ENCODE measurements around the gene C19orf47.
"Not testable (repeated sequence)": the region's sequence is repeated elsewhere in the genome, so short reads cannot be mapped to it uniquely, and the experiment has no call there.

Gene C19orf47

GRCh38 chr19:40376286-40376862 lies 28.2 kb upstream of the C19orf47 start:
- Histone ChIP-seq H3K27ac (ENCODE audit: low read length) (no peak overlapping the region), H3K4me3 (ENCODE audit: low read length) (no peak overlapping the region), H3K27me3 (ENCODE audit: control insufficient read depth, insufficient read depth, low read length) (no peaks in the 10 kb centered on the region), H3K4me1 (ENCODE audit: control insufficient read depth, insufficient read depth, low read length) (no peaks in the 10 kb centered on the region), H3K9me3 (ENCODE audit: control insufficient read depth, insufficient read depth, low read length) (no peaks in the 10 kb centered on the region), H3K36me3 (ENCODE audit: control insufficient read depth, insufficient read depth, low read length) (peaks cover 21% of the 10 kb centered on the region; the same call in 1 of the 2 replicates)
- DNase-seq (ENCODE audit: low read depth, low spot score) = no peak
- WGBS (ENCODE audit: insufficient coverage, insufficient read length) = no CpG with 5 or more reads among the region's 17 CpGs

GRCh38 chr19:40374084-40374483 lies 25.9 kb upstream of the C19orf47 start:
- no peak for DNase-seq (ENCODE audit: low read depth, low spot score)
- H3K27ac ChIP-seq (ENCODE audit: low read length) = no peak overlapping the region
- H3K36me3 ChIP-seq (ENCODE audit: control insufficient read depth, insufficient read depth, low read length) = peaks cover 18% of the 10 kb centered on the region
- H3K4me1 ChIP-seq (ENCODE audit: control insufficient read depth, insufficient read depth, low read length) = no peaks in the 10 kb centered on the region
- H3K9me3 ChIP-seq (ENCODE audit: control insufficient read depth, insufficient read depth, low read length) = no peaks in the 10 kb centered on the region
- H3K27me3 ChIP-seq (ENCODE audit: control insufficient read depth, insufficient read depth, low read length) = no peaks in the 10 kb centered on the region
- WGBS (ENCODE audit: insufficient coverage, insufficient read length) = no CpG with 5 or more reads among the region's 7 CpGs
- H3K4me3 ChIP-seq (ENCODE audit: low read length) = no peak overlapping the region

GRCh38 chr19:40371802-40372122 lies 23.6 kb upstream of the C19orf47 start:
- no CpG with 5 or more reads among the region's 5 CpGs for WGBS (ENCODE audit: insufficient coverage, insufficient read length)
- H3K9me3 ChIP-seq (ENCODE audit: control insufficient read depth, insufficient read depth, low read length) = no peaks in the 10 kb centered on the region
- H3K27ac ChIP-seq (ENCODE audit: low read length) = no peak overlapping the region
- H3K4me3 ChIP-seq (ENCODE audit: low read length) = no peak overlapping the region; the same call in 1 of the 2 replicates
- 0 out of 2 replicates have a peak, but pooled peaks cover 3% of the 10 kb centered on the region for H3K4me1 ChIP-seq (ENCODE audit: control insufficient read depth, insufficient read depth, low read length)
- no peak for DNase-seq (ENCODE audit: low read depth, low spot score)
- H3K36me3 ChIP-seq (ENCODE audit: control insufficient read depth, insufficient read depth, low read length) = peaks cover 17% of the 10 kb centered on the region
- no peaks in the 10 kb centered on the region for H3K27me3 ChIP-seq (ENCODE audit: control insufficient read depth, insufficient read depth, low read length)

- DNase-seq (ENCODE audit: low read depth, low spot score) = no peak
- Histone ChIP-seq H3K4me3 (ENCODE audit: low read length) (no peak overlapping the region; the same call in 1 of the 2 replicates), H3K27me3 (ENCODE audit: control insufficient read depth, insufficient read depth, low read length) (no peaks in the 10 kb centered on the region), H3K36me3 (ENCODE audit: control insufficient read depth, insufficient read depth, low read length) (peaks cover 17% of the 10 kb centered on the region), H3K4me1 (ENCODE audit: control insufficient read depth, insufficient read depth, low read length) (0 out of 2 replicates have a peak, but pooled peaks cover 3% of the 10 kb centered on the region), H3K27ac (ENCODE audit: low read length) (no peak overlapping the region), H3K9me3 (ENCODE audit: control insufficient read depth, insufficient read depth, low read length) (no peaks in the 10 kb centered on the region)
- no CpG with 5 or more reads among the region's 7 CpGs for WGBS (ENCODE audit: insufficient coverage, insufficient read length)
These were observed 23.0 kb upstream of the C19orf47 start for GRCh38 chr19:40370997-40371801.

GRCh38 chr19:40370253-40370652 lies 22.1 kb upstream of the C19orf47 start:
- not testable (repeated sequence) for H3K9me3 ChIP-seq (ENCODE audit: control insufficient read depth, insufficient read depth, low read length); DNase-seq (ENCODE audit: low read depth, low spot score); H3K4me3 ChIP-seq (ENCODE audit: low read length); H3K27me3 ChIP-seq (ENCODE audit: control insufficient read depth, insufficient read depth, low read length); H3K4me1 ChIP-seq (ENCODE audit: control insufficient read depth, insufficient read depth, low read length); H3K27ac ChIP-seq (ENCODE audit: low read length)
- H3K36me3 ChIP-seq (ENCODE audit: control insufficient read depth, insufficient read depth, low read length) = peaks cover 17% of the 10 kb centered on the region
- no CpG with 5 or more reads among the region's 3 CpGs for WGBS (ENCODE audit: insufficient coverage, insufficient read length)

- H3K36me3 ChIP-seq (ENCODE audit: control insufficient read depth, insufficient read depth, low read length) = peaks cover 17% of the 10 kb centered on the region
- WGBS (ENCODE audit: insufficient coverage, insufficient read length) = no CpG with 5 or more reads among the region's 12 CpGs
- H3K9me3 ChIP-seq (ENCODE audit: control insufficient read depth, insufficient read depth, low read length) = no peaks in the 10 kb centered on the region
- DNase-seq (ENCODE audit: low read depth, low spot score) = no peak
- H3K4me1 ChIP-seq (ENCODE audit: control insufficient read depth, insufficient read depth, low read length) = 0 out of 2 replicates have a peak, but pooled peaks cover 3% of the 10 kb centered on the region
- H3K27ac ChIP-seq (ENCODE audit: low read length) = no peak overlapping the region
- no peaks in the 10 kb centered on the region for H3K27me3 ChIP-seq (ENCODE audit: control insufficient read depth, insufficient read depth, low read length)
- H3K4me3 ChIP-seq (ENCODE audit: low read length) = no peak overlapping the region
These were observed 21.6 kb upstream of the C19orf47 start for GRCh38 chr19:40369797-40370196.

GRCh38 chr19:40367577-40368434 lies 19.6 kb upstream of the C19orf47 start:
- Histone ChIP-seq H3K27me3 (ENCODE audit: control insufficient read depth, insufficient read depth, low read length) (no peaks in the 10 kb centered on the region), H3K4me1 (ENCODE audit: control insufficient read depth, insufficient read depth, low read length) (0 out of 2 replicates have a peak, but pooled peaks cover 3% of the 10 kb centered on the region), H3K36me3 (ENCODE audit: control insufficient read depth, insufficient read depth, low read length) (peaks cover 11% of the 10 kb centered on the region), H3K27ac (ENCODE audit: low read length) (no peak overlapping the region), H3K4me3 (ENCODE audit: low read length) (no peak overlapping the region), H3K9me3 (ENCODE audit: control insufficient read depth, insufficient read depth, low read length) (no peaks in the 10 kb centered on the region)
- WGBS (ENCODE audit: insufficient coverage, insufficient read length) = no CpG with 5 or more reads among the region's 16 CpGs
- DNase-seq (ENCODE audit: low read depth, low spot score) = no peak

GRCh38 chr19:40366697-40367561 lies 18.7 kb upstream of the C19orf47 start:
- no peaks in the 10 kb centered on the region for H3K9me3 ChIP-seq (ENCODE audit: control insufficient read depth, insufficient read depth, low read length)
- H3K27ac ChIP-seq (ENCODE audit: low read length) = no peak overlapping the region
- H3K27me3 ChIP-seq (ENCODE audit: control insufficient read depth, insufficient read depth, low read length) = no peaks in the 10 kb centered on the region
- peak overlapping the region; percentile 10; the same call in 1 of the 2 replicates for H3K4me3 ChIP-seq (ENCODE audit: low read length)
- 0 out of 2 replicates have a peak, but pooled peaks cover 3% of the 10 kb centered on the region for H3K4me1 ChIP-seq (ENCODE audit: control insufficient read depth, insufficient read depth, low read length)
- WGBS (ENCODE audit: insufficient coverage, insufficient read length) = no CpG with 5 or more reads among the region's 27 CpGs
- no peak for DNase-seq (ENCODE audit: low read depth, low spot score)
- peaks cover 9% of the 10 kb centered on the region for H3K36me3 ChIP-seq (ENCODE audit: control insufficient read depth, insufficient read depth, low read length)

GRCh38 chr19:40365613-40366401 lies 17.6 kb upstream of the C19orf47 start:
- Histone ChIP-seq H3K27ac (ENCODE audit: low read length) (no peak overlapping the region), H3K9me3 (ENCODE audit: control insufficient read depth, insufficient read depth, low read length) (no peaks in the 10 kb centered on the region), H3K4me1 (ENCODE audit: control insufficient read depth, insufficient read depth, low read length) (0 out of 2 replicates have a peak, but pooled peaks cover 3% of the 10 kb centered on the region), H3K36me3 (ENCODE audit: control insufficient read depth, insufficient read depth, low read length) (peaks cover 5% of the 10 kb centered on the region), H3K27me3 (ENCODE audit: control insufficient read depth, insufficient read depth, low read length) (no peaks in the 10 kb centered on the region), H3K4me3 (ENCODE audit: low read length) (peak overlapping the region; percentile 45; the same call in 1 of the 2 replicates)
- WGBS (ENCODE audit: insufficient coverage, insufficient read length) = no CpG with 5 or more reads among the region's 28 CpGs
- DNase-seq (ENCODE audit: low read depth, low spot score) = peak; percentile 70
